ENCODE measurements around the gene USO1.

USO1 gene, protein sequence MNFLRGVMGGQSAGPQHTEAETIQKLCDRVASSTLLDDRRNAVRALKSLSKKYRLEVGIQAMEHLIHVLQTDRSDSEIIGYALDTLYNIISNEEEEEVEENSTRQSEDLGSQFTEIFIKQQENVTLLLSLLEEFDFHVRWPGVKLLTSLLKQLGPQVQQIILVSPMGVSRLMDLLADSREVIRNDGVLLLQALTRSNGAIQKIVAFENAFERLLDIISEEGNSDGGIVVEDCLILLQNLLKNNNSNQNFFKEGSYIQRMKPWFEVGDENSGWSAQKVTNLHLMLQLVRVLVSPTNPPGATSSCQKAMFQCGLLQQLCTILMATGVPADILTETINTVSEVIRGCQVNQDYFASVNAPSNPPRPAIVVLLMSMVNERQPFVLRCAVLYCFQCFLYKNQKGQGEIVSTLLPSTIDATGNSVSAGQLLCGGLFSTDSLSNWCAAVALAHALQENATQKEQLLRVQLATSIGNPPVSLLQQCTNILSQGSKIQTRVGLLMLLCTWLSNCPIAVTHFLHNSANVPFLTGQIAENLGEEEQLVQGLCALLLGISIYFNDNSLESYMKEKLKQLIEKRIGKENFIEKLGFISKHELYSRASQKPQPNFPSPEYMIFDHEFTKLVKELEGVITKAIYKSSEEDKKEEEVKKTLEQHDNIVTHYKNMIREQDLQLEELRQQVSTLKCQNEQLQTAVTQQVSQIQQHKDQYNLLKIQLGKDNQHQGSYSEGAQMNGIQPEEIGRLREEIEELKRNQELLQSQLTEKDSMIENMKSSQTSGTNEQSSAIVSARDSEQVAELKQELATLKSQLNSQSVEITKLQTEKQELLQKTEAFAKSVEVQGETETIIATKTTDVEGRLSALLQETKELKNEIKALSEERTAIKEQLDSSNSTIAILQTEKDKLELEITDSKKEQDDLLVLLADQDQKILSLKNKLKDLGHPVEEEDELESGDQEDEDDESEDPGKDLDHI

GRCh38 chr4:75724066-75724866, at the start of gene USO1:
Gene USO1, plus strand, starts transcription at chr4:75724577. Its CDS starts 243 bp downstream, at chr4:75724820.
- DNase-seq, result peak; percentile 100
- Mint-ChIP-seq H3K4me3 (peak within 1 kb of the TSS; percentile 99), H3K36me3 (ENCODE audit: low read depth) (peaks cover 19% of the 10 kb centered on the region), H3K9me3 (no peaks in the 10 kb centered on the region), H3K27ac (peak within 1 kb of the TSS; percentile 100), H3K27me3 (ENCODE audit: low read depth, poor library complexity) (no peaks in the 10 kb centered on the region), H3K4me1 (peaks cover 54% of the 10 kb centered on the region)
- peak; percentile 71 for TF ChIP-seq CTCF (IDR thresholded peaks at IDR 0.05)

- Mint-ChIP-seq H3K4me1 (peaks cover 31% of the 10 kb centered on the region), H3K27me3 (ENCODE audit: low read depth, poor library complexity) (peaks cover 3% of the 10 kb centered on the region), H3K36me3 (ENCODE audit: low read depth) (no peaks in the 10 kb centered on the region), H3K9me3 (no peaks in the 10 kb centered on the region), H3K27ac (peak overlapping the region; percentile 72), H3K4me3 (no peak overlapping the region)
- no peak for DNase-seq
- no peak for TF ChIP-seq CTCF (IDR thresholded peaks at IDR 0.05)
These were observed 49.3 kb upstream of the USO1 start for GRCh38 chr4:75675004-75675531.

- Mint-ChIP-seq H3K4me3 (no peak overlapping the region), H3K27me3 (ENCODE audit: low read depth, poor library complexity) (no peaks in the 10 kb centered on the region), H3K9me3 (no peaks in the 10 kb centered on the region), H3K27ac (no peak overlapping the region), H3K4me1 (peaks cover 13% of the 10 kb centered on the region), H3K36me3 (ENCODE audit: low read depth) (peaks cover 9% of the 10 kb centered on the region)
- TF ChIP-seq CTCF (IDR thresholded peaks at IDR 0.05), result no peak
- no peak for DNase-seq
These were observed 45.9 kb upstream of the USO1 start for GRCh38 chr4:75678473-75678872.

GRCh38 chr4:75678965-75679364, 45.4 kb upstream of the USO1 start:
- no peak overlapping the region for H3K4me3 Mint-ChIP-seq
- no peaks in the 10 kb centered on the region for H3K9me3 Mint-ChIP-seq
- H3K27ac Mint-ChIP-seq, result no peak overlapping the region
- H3K27me3 Mint-ChIP-seq (ENCODE audit: low read depth, poor library complexity), result no peaks in the 10 kb centered on the region
- H3K36me3 Mint-ChIP-seq (ENCODE audit: low read depth), result peaks cover 9% of the 10 kb centered on the region
- peaks cover 8% of the 10 kb centered on the region for H3K4me1 Mint-ChIP-seq
- TF ChIP-seq CTCF (IDR thresholded peaks at IDR 0.05), result no peak
- DNase-seq, result no peak

GRCh38 chr4:75679876-75680575, 44.4 kb upstream of the USO1 start:
- no peak for TF ChIP-seq CTCF (IDR thresholded peaks at IDR 0.05)
- DNase-seq, result no peak
- H3K36me3 Mint-ChIP-seq (ENCODE audit: low read depth), result peaks cover 9% of the 10 kb centered on the region
- H3K27me3 Mint-ChIP-seq (ENCODE audit: low read depth, poor library complexity), result no peaks in the 10 kb centered on the region
- H3K27ac Mint-ChIP-seq, result no peak overlapping the region
- no peak overlapping the region for H3K4me3 Mint-ChIP-seq
- no peaks in the 10 kb centered on the region for H3K9me3 Mint-ChIP-seq
- peaks cover 3% of the 10 kb centered on the region for H3K4me1 Mint-ChIP-seq

Data from nephron progenitor cell (in vitro differentiated cells).